Chondrocyte (in vitro differentiated cells): ENCODE data around the gene STRA8. TPM values are rescaled to one million over a fixed set of nuclear protein-coding genes. Genes with fewer than 3 reads are reported as not detected.

Experiments
- DNase-seq: peaks from one replicate; pipeline ENCODE4 v3.0.0; 2021; ENCODE audit warnings: mixed read lengths, low spot score
- H3K27ac Mint-ChIP-seq: one replicate; pipeline ENCODE4 v1.8.0; 2021; ENCODE audit warnings: mild to moderate bottlenecking, moderate library complexity, mixed read lengths; ENCODE audit not compliant: unreplicated experiment
- H3K27me3 Mint-ChIP-seq: 2 replicates; pipeline ENCODE4 v1.8.0; 2021; ENCODE audit warnings: low read depth, mixed read lengths
- H3K36me3 Mint-ChIP-seq: 2 replicates; pipeline ENCODE4 v1.8.0; 2021; ENCODE audit warnings: low read depth, mixed read lengths
- H3K4me1 Mint-ChIP-seq: 2 replicates; pipeline ENCODE4 v1.8.0; 2021; ENCODE audit warnings: low read depth, mild to moderate bottlenecking, mixed read lengths
- H3K4me3 Mint-ChIP-seq: one replicate; pipeline ENCODE4 v1.8.0; 2021; ENCODE audit warnings: mild to moderate bottlenecking, moderate library complexity, mixed read lengths; ENCODE audit not compliant: unreplicated experiment
- H3K9me3 Mint-ChIP-seq: 2 replicates; pipeline ENCODE4 v1.8.0; 2021; ENCODE audit warnings: low read depth, mixed read lengths
- total RNA-seq: library from RNA; stranded (reverse); gene quantifications from 3 replicates; pipeline ENCODE4 v1.2.1, GENCODE V29; 2021
- TF ChIP-seq, protein P1 (sequence below): fragments of 200-600 bp; sonication (generic); IDR thresholded peaks from 2 replicates; pipeline ENCODE4 v1.5.0; 2021; ENCODE audit warnings: antibody characterized with exemption, mild to moderate bottlenecking, moderate library complexity

The STRA8 gene
- total RNA-seq, 1 donor from 2014 or later: not detected

DNA sequence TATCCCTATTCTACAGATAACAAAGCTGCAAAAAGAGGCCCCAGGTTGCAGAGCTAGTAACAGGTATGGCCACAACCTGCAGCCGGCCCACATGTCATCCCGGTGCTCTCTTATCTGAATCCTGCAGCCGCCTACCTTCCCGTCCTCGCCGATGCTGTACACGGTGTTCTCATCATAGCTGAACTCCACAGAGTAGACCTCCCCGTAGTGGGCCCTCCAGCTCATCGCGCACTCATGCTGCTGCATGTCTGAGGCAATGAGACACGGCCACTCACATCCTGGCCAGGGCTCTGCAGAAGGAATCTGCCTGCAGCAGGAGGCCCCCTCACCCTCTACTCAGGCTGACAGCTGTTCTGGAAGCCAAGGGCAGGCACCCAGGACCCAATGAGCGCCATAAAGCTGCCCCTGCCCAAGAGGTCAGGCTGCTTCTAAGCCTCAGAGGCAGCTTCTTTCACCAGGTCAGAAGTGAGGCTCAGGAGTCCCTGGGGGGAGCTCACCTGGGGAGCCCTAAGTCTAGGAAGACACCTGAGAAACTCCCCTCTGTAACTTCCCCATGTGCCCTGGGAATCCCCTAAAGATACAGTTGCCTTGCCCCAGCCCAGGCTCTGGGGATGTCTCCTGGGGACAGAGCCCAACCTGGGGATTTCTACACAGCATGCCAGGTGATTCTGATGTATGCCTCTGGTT is 45.2 kb upstream of the STRA8 start:
- H3K4me1 Mint-ChIP-seq: peaks cover 7% of the 10 kb centered on the region
- no peak overlapping the region for H3K4me3 Mint-ChIP-seq
- peaks cover 53% of the 10 kb centered on the region for H3K36me3 Mint-ChIP-seq
- TF ChIP-seq, protein P1, sequence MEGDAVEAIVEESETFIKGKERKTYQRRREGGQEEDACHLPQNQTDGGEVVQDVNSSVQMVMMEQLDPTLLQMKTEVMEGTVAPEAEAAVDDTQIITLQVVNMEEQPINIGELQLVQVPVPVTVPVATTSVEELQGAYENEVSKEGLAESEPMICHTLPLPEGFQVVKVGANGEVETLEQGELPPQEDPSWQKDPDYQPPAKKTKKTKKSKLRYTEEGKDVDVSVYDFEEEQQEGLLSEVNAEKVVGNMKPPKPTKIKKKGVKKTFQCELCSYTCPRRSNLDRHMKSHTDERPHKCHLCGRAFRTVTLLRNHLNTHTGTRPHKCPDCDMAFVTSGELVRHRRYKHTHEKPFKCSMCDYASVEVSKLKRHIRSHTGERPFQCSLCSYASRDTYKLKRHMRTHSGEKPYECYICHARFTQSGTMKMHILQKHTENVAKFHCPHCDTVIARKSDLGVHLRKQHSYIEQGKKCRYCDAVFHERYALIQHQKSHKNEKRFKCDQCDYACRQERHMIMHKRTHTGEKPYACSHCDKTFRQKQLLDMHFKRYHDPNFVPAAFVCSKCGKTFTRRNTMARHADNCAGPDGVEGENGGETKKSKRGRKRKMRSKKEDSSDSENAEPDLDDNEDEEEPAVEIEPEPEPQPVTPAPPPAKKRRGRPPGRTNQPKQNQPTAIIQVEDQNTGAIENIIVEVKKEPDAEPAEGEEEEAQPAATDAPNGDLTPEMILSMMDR: no peak
- no peak for DNase-seq
- no peaks in the 10 kb centered on the region for H3K27me3 Mint-ChIP-seq
- H3K27ac Mint-ChIP-seq: no peak overlapping the region
- H3K9me3 Mint-ChIP-seq: peaks cover 5% of the 10 kb centered on the region

DNA sequence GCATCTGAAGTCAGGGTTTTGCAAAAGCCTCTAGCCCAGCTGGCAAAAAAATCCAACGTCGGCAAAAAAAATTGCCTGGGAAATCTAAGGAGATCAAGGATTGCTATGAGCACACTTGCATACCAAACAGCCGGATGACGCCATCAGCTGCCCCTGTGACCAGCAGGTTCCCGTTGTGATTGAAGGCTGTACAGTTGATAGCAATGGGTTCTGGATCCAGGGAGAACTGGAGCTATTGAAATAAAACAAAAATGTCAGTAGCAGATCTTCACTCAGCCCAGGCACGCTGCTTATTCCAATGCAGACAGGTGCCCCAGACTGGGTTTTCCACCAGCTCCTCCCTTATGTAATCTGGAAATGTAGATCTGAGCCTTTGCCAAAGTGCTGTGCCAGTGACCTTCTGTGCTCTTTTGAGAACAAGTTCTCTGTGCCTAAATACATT is 44.4 kb upstream of the STRA8 start:
- Mint-ChIP-seq H3K4me3 (no peak overlapping the region), H3K27me3 (no peaks in the 10 kb centered on the region), H3K4me1 (peaks cover 15% of the 10 kb centered on the region), H3K9me3 (no peaks in the 10 kb centered on the region), H3K27ac (no peak overlapping the region), H3K36me3 (peaks cover 51% of the 10 kb centered on the region)
- TF ChIP-seq, protein P1: no peak
- DNase-seq: no peak

DNA sequence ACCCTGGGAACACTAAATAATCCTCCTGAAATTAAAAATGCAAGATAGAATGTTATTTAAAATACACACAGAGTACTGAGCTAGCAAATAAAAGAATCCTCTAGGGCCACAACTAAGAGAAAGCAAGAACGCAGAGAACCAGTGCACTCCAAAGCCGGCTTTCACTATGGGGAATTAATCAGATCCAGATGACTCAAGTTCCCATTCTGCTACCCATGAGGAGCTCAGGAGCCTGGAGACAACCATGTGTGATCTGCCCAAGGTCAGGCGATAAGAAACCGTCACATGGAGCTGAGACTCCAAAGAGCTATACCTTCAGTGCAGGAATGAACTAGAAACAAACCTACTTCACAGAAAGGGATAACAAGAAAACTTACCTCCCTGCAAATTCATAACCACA is 43.7 kb upstream of the STRA8 start:
- TF ChIP-seq, protein P1: no peak
- no peak for DNase-seq
- no peak overlapping the region for H3K4me3 Mint-ChIP-seq
- peaks cover 22% of the 10 kb centered on the region for H3K4me1 Mint-ChIP-seq
- no peaks in the 10 kb centered on the region for H3K27me3 Mint-ChIP-seq
- no peak overlapping the region for H3K27ac Mint-ChIP-seq
- peaks cover 48% of the 10 kb centered on the region for H3K36me3 Mint-ChIP-seq
- no peaks in the 10 kb centered on the region for H3K9me3 Mint-ChIP-seq

DNA sequence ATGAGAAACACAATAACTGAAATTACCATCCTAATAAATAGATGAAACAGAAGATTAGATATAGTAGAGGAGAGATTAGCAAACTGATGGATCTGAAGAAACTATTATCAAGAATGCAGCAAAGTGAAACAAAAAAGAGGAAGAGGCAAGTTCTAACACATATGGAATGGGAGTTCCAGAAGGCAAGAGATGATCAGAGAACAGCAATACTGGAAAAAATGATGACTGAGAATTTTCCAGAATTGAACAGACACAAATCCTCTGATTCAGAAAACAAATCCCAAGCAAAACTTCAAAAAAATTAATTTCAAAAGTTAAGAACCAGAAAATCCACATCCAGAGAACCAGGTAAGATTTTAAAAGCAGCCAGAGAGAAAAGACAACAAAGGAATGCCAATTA is 42.9 kb upstream of the STRA8 start:
- Mint-ChIP-seq H3K27ac (no peak overlapping the region), H3K9me3 (no peaks in the 10 kb centered on the region), H3K36me3 (peaks cover 44% of the 10 kb centered on the region), H3K4me3 (no peak overlapping the region), H3K4me1 (peaks cover 27% of the 10 kb centered on the region), H3K27me3 (no peaks in the 10 kb centered on the region)
- DNase-seq: no peak
- TF ChIP-seq, protein P1: no peak

DNA sequence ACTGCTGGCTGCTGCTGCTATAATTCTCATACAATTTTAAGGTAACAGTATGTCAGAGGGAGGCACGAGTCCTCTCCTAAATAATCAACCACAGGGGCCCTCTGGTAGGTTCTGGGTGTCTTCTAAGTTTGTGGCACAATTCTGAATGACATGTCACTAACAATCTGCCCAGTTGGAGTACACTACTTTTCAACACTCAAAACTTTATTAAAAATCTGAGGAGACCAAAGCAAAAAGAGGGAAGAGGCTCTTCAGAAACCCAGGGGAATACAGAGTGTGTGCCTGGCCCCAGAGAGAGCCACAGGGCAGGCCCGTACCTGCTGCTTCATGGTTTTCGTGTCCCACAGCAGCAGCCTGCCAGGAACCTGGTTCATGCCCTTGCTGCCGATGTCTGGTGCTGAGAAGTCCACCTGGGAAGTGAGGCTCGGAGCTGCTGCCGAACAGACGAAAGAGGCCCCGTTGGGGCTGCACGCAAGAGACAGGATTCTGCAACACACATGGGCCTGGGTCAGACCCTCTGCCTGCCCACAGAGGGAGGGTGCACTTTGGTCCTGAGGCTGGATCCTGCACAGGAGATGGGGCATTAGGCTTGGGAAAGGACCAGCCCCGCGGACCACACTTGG is 40.6 kb upstream of the STRA8 start:
- H3K27ac Mint-ChIP-seq: peak overlapping the region; percentile 15
- H3K27me3 Mint-ChIP-seq: no peaks in the 10 kb centered on the region
- DNase-seq: no peak
- no peaks in the 10 kb centered on the region for H3K9me3 Mint-ChIP-seq
- no peak overlapping the region for H3K4me3 Mint-ChIP-seq
- TF ChIP-seq, protein P1: no peak
- peaks cover 27% of the 10 kb centered on the region for H3K4me1 Mint-ChIP-seq
- peaks cover 43% of the 10 kb centered on the region for H3K36me3 Mint-ChIP-seq
